ENCODE results near the gene GLB1L2.

Gene GLB1L2

DNA sequence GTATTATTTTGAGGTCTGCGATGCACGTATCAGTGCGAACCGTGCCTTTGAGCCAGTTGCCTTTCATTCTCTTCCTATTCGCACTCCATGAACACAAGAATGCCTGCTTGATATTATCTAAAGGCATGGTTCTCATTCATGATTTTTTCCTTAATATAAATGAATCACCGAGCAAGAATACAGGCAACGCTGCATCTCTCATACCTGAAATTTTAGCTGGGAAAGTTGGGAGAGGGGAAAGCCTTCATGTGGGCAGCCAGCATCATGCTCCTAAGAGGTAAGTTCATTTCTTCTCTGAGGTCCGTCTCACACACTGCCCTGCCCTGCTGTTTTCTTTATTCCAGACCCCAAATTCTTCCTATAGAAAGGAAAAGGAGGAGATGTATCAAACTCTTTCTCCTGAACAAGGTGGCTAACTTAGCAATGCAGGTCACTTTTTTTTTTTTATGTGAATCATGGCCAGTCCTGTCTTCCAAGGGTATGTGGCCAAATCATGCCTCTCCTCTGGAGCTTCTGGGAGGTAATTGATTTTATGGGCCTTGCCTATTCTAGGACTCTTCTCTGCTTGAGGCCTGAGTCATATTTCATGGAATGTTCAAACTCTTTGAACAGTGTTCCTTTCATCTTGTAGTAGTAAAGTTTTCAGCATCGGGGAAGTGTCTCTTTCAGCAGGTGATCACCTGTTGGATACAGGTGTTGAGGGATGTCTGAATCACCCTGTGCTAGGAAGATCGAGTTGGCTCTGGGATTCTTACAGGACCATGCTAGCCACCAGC lies 3.2 kb downstream of the GLB1L2 start:
- H3K4me1 ChIP-seq (ENCODE audit: insufficient read depth, low read length, severe bottlenecking): no peaks in the 10 kb centered on the region
- no peak overlapping the region for H3K4me2 ChIP-seq (ENCODE audit: low read length)
- H3K27ac ChIP-seq (ENCODE audit: low read depth, low read length, poor library complexity, severe bottlenecking): no peak overlapping the region
- no peak overlapping the region for H3K4me3 ChIP-seq (ENCODE audit: low read depth, low read length, poor library complexity, severe bottlenecking)
- H3K79me2 ChIP-seq (ENCODE audit: insufficient read depth, low read length): no peaks in the 10 kb centered on the region
- no peaks in the 10 kb centered on the region for H3K36me3 ChIP-seq (ENCODE audit: insufficient read depth, low read length)
- H3K9me2 ChIP-seq (ENCODE audit: low read depth, low read length): no peaks in the 10 kb centered on the region
- no peak overlapping the region for H2AFZ ChIP-seq (ENCODE audit: low read length)
- no peaks in the 10 kb centered on the region for H4K20me1 ChIP-seq (ENCODE audit: insufficient read depth, low read length)
- TF ChIP-seq EZH2 (IDR thresholded peaks at IDR 0.05; ENCODE audit: borderline replicate concordance, low read length): no peak
- no peak overlapping the region for H3K9ac ChIP-seq (ENCODE audit: low read length)
- H3K27me3 ChIP-seq (ENCODE audit: insufficient read depth, low read length): no peaks in the 10 kb centered on the region
- H3K9me3 ChIP-seq (ENCODE audit: low read length): no peaks in the 10 kb centered on the region
- no peaks in the 10 kb centered on the region for H3F3A ChIP-seq (ENCODE audit: insufficient read depth, low read length)

- H3K36me3 ChIP-seq (ENCODE audit: insufficient read depth, low read length): no peaks in the 10 kb centered on the region
- H3K27me3 ChIP-seq (ENCODE audit: insufficient read depth, low read length): no peaks in the 10 kb centered on the region
- H3K4me3 ChIP-seq (ENCODE audit: low read depth, low read length, poor library complexity, severe bottlenecking): no peak overlapping the region
- no peak overlapping the region for H3K9ac ChIP-seq (ENCODE audit: low read length)
- H3K4me1 ChIP-seq (ENCODE audit: insufficient read depth, low read length, severe bottlenecking): no peaks in the 10 kb centered on the region
- H3F3A ChIP-seq (ENCODE audit: insufficient read depth, low read length): no peaks in the 10 kb centered on the region
- no peaks in the 10 kb centered on the region for H3K79me2 ChIP-seq (ENCODE audit: insufficient read depth, low read length)
- TF ChIP-seq EZH2 (IDR thresholded peaks at IDR 0.05; ENCODE audit: borderline replicate concordance, low read length): no peak
- TF ChIP-seq, protein P1, sequence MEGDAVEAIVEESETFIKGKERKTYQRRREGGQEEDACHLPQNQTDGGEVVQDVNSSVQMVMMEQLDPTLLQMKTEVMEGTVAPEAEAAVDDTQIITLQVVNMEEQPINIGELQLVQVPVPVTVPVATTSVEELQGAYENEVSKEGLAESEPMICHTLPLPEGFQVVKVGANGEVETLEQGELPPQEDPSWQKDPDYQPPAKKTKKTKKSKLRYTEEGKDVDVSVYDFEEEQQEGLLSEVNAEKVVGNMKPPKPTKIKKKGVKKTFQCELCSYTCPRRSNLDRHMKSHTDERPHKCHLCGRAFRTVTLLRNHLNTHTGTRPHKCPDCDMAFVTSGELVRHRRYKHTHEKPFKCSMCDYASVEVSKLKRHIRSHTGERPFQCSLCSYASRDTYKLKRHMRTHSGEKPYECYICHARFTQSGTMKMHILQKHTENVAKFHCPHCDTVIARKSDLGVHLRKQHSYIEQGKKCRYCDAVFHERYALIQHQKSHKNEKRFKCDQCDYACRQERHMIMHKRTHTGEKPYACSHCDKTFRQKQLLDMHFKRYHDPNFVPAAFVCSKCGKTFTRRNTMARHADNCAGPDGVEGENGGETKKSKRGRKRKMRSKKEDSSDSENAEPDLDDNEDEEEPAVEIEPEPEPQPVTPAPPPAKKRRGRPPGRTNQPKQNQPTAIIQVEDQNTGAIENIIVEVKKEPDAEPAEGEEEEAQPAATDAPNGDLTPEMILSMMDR (IDR thresholded peaks at IDR 0.05; ENCODE audit: low read length): no peak
- H3K4me2 ChIP-seq (ENCODE audit: low read length): no peak overlapping the region
- no peaks in the 10 kb centered on the region for H3K9me2 ChIP-seq (ENCODE audit: low read depth, low read length)
- H2AFZ ChIP-seq (ENCODE audit: low read length): no peak overlapping the region
- no peaks in the 10 kb centered on the region for H3K9me3 ChIP-seq (ENCODE audit: low read length)
- H4K20me1 ChIP-seq (ENCODE audit: insufficient read depth, low read length): no peaks in the 10 kb centered on the region
- H3K27ac ChIP-seq (ENCODE audit: low read depth, low read length, poor library complexity, severe bottlenecking): no peak overlapping the region
These were observed 5.3 kb downstream of the GLB1L2 start for GRCh38 chr11:134337051-134337450.

GRCh38 chr11:134338068-134338467 lies 6.3 kb downstream of the GLB1L2 start:
- Histone ChIP-seq H3K27ac (ENCODE audit: low read depth, low read length, poor library complexity, severe bottlenecking) (no peak overlapping the region), H3K4me2 (ENCODE audit: low read length) (no peak overlapping the region), H3K4me1 (ENCODE audit: insufficient read depth, low read length, severe bottlenecking) (no peaks in the 10 kb centered on the region), H4K20me1 (ENCODE audit: insufficient read depth, low read length) (no peaks in the 10 kb centered on the region), H3K36me3 (ENCODE audit: insufficient read depth, low read length) (no peaks in the 10 kb centered on the region), H3K9me3 (ENCODE audit: low read length) (no peaks in the 10 kb centered on the region), H3K79me2 (ENCODE audit: insufficient read depth, low read length) (no peaks in the 10 kb centered on the region), H3K27me3 (ENCODE audit: insufficient read depth, low read length) (no peaks in the 10 kb centered on the region), H3K9ac (ENCODE audit: low read length) (no peak overlapping the region), H3K9me2 (ENCODE audit: low read depth, low read length) (no peaks in the 10 kb centered on the region), H2AFZ (ENCODE audit: low read length) (no peak overlapping the region), H3F3A (ENCODE audit: insufficient read depth, low read length) (no peaks in the 10 kb centered on the region), H3K4me3 (ENCODE audit: low read depth, low read length, poor library complexity, severe bottlenecking) (no peak overlapping the region)
- TF ChIP-seq, protein P1 (IDR thresholded peaks at IDR 0.05; ENCODE audit: low read length): no peak
- TF ChIP-seq EZH2 (IDR thresholded peaks at IDR 0.05; ENCODE audit: borderline replicate concordance, low read length): no peak

DNA sequence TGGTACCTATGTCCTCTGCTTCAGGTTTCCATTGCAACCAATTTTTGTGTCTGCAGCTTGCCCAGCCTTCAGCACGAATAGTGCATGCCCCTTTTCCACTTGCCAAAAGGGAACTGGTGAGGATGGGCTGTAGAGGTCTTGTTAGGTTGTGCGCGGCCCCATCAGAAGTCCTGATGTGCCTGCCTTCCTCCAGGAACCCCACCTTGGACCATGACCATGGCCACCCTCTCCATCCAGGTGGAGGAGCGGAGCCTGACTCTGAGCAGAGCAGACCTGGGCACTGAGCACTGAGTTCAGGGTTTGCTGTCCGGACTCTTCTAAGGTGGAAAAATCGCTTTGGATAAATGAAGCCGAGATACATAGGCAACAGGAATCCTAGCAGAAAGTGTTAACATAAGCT lies 6.9 kb downstream of the GLB1L2 start:
- no peaks in the 10 kb centered on the region for H4K20me1 ChIP-seq (ENCODE audit: insufficient read depth, low read length)
- H3K79me2 ChIP-seq (ENCODE audit: insufficient read depth, low read length): no peaks in the 10 kb centered on the region
- H3F3A ChIP-seq (ENCODE audit: insufficient read depth, low read length): no peaks in the 10 kb centered on the region
- H3K4me3 ChIP-seq (ENCODE audit: low read depth, low read length, poor library complexity, severe bottlenecking): no peak overlapping the region
- no peak overlapping the region for H3K27ac ChIP-seq (ENCODE audit: low read depth, low read length, poor library complexity, severe bottlenecking)
- no peaks in the 10 kb centered on the region for H3K9me2 ChIP-seq (ENCODE audit: low read depth, low read length)
- H3K9me3 ChIP-seq (ENCODE audit: low read length): no peaks in the 10 kb centered on the region
- TF ChIP-seq EZH2 (IDR thresholded peaks at IDR 0.05; ENCODE audit: borderline replicate concordance, low read length): no peak
- TF ChIP-seq, protein P1 (IDR thresholded peaks at IDR 0.05; ENCODE audit: low read length): no peak
- H3K36me3 ChIP-seq (ENCODE audit: insufficient read depth, low read length): no peaks in the 10 kb centered on the region
- H3K4me2 ChIP-seq (ENCODE audit: low read length): no peak overlapping the region
- H3K9ac ChIP-seq (ENCODE audit: low read length): no peak overlapping the region
- H3K27me3 ChIP-seq (ENCODE audit: insufficient read depth, low read length): no peaks in the 10 kb centered on the region
- H3K4me1 ChIP-seq (ENCODE audit: insufficient read depth, low read length, severe bottlenecking): no peaks in the 10 kb centered on the region
- H2AFZ ChIP-seq (ENCODE audit: low read length): no peak overlapping the region
